ENCODE results near the gene ZNF219. TPM values are rescaled to one million over a fixed set of nuclear protein-coding genes. Genes with fewer than 3 reads are reported as not detected.

The ZNF219 gene
- total and polyA plus RNA-seq, 9 donors: 4.8 to 60.9 (median 33.2) TPM

DNA sequence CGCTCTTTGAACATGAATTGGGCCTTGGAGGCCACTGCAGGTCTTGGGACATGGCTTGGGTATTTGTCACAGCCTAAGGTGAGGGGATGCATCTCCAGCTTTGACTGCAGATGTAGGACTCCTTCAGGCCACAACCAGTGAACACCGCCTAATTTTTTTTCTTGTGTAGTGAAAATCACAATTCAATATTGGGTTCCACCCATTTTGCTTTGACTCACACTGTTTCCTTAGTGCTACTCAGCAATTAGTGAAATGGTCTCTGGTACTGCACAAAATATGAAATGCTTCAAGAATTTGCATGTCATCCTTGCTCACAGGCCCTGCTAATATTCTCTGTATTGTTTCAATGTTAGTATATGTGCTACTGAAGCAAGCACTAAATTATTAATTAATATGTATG, 14.9 kb upstream of the ZNF219 start:
- Histone ChIP-seq H3K4me1 (ENCODE audit: insufficient read depth) (no peaks in the 10 kb centered on the region), H3K9me3 (no peaks in the 10 kb centered on the region), H3K27me3 (no peaks in the 10 kb centered on the region), H3K27ac (no peak overlapping the region), H3K36me3 (no peaks in the 10 kb centered on the region), H3K4me3 (no peak overlapping the region)
- WGBS, 3 donors: 92 to 99% (median 97%) methylated on average over 2 of the region's 2 CpGs
- no peak for DNase-seq
- TF ChIP-seq EP300 (IDR thresholded peaks at IDR 0.05): no peak
- TF ChIP-seq POLR2A (IDR thresholded peaks at IDR 0.05): no peak
- TF ChIP-seq CTCF (IDR thresholded peaks at IDR 0.05): no peak
- intact Hi-C loops (cut with DNase I): no loop called here

GRCh38 chr14:21112255-21112654, 13.8 kb upstream of the ZNF219 start:
- no peak overlapping the region for H3K27ac ChIP-seq
- no peaks in the 10 kb centered on the region for H3K9me3 ChIP-seq
- no peaks in the 10 kb centered on the region for H3K4me1 ChIP-seq (ENCODE audit: insufficient read depth)
- 80 to 87% (median 80%) methylated on average over 4 of the region's 4 CpGs for WGBS, 3 donors
- H3K27me3 ChIP-seq: no peaks in the 10 kb centered on the region
- no peak for DNase-seq
- intact Hi-C loops (cut with DNase I): no loop called here
- no peak overlapping the region for H3K4me3 ChIP-seq
- no peaks in the 10 kb centered on the region for H3K36me3 ChIP-seq
- TF ChIP-seq EP300 (IDR thresholded peaks at IDR 0.05) (no peak), CTCF (IDR thresholded peaks at IDR 0.05) (no peak), POLR2A (IDR thresholded peaks at IDR 0.05) (no peak)

DNA sequence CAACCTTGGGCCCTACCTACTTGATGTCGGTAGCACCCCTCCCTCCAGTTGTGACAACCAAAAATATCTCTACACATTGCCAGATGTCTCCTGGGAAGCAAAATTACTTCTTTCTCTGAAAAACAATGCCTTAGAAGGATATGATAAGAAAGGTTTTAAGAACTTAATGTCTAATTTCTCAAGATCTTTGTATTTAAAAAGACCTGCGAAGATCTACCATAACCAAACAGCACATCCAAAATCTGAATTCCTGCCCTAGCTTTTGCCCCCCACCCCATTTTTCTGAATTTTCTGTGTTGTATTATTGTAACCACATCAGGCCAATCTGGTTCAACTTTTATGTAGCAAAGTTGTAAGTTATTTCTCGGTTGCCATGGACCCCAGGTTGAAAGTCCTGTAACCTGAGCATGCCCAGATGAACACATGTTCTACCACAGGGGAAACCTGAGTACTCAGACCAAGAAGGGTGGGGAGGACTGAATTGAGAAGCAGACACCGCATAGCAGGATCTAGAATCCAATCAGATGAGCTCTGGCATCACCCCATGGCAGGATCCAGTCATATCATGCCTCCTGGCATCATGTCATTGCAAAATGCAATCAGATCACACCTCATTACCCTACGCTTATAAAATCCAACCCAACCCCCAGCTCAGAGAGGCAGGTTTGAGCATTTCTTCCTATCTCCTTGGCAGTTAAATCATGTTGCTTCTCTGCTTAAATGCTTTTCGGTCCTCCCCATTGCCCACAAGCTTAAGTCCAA, 11.1 kb upstream of the ZNF219 start:
- intact Hi-C loops (cut with DNase I): loop anchor here in 3 of 4 donors (10.0 kb wide), 4 partner anchors 95 to 425 kb away; partner anchors contain the start of genes ANG (in 1 of the 3), HNRNPC (in 1 of the 3) and RNASE4 (in 1 of the 3)
- H3K27me3 ChIP-seq: no peaks in the 10 kb centered on the region
- no peak overlapping the region for H3K27ac ChIP-seq
- WGBS, 3 donors: 72 to 85% (median 75%) methylated on average over 6 of the region's 6 CpGs
- no peaks in the 10 kb centered on the region for H3K9me3 ChIP-seq
- H3K4me1 ChIP-seq (ENCODE audit: insufficient read depth): peaks cover 2% of the 10 kb centered on the region
- no peak overlapping the region for H3K4me3 ChIP-seq
- DNase-seq: no peak
- TF ChIP-seq EP300 (IDR thresholded peaks at IDR 0.05): no peak
- TF ChIP-seq CTCF (IDR thresholded peaks at IDR 0.05): no peak
- no peak for TF ChIP-seq POLR2A (IDR thresholded peaks at IDR 0.05)
- H3K36me3 ChIP-seq: no peaks in the 10 kb centered on the region

DNA sequence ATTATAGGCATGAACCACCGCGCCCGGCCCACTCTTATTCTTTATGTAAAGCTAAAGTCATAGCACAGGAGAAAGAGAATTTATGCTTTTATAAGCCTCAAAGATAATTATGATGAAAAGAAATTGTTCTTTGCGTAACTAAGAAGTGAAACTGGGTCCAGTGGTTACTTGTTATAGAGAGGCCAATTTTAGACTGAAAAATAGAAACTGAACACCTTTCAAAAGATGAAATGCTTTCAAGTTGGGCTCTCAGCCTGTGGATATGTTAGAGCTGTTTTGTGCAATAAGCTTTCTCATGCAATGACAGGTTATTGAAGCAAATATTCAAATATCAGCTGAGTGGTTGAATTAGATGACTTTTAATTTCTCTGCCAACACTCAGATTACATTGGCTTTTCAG, 10.3 kb upstream of the ZNF219 start:
- no peak overlapping the region for H3K4me3 ChIP-seq
- H3K27me3 ChIP-seq: no peaks in the 10 kb centered on the region
- no peak for DNase-seq
- peaks cover 2% of the 10 kb centered on the region for H3K4me1 ChIP-seq (ENCODE audit: insufficient read depth)
- intact Hi-C loops (cut with DNase I): loop anchor here in 3 of 4 donors (10.0 kb wide), 4 partner anchors 94 to 424 kb away; partner anchors contain the start of genes ANG (in 1 of the 3), HNRNPC (in 1 of the 3) and RNASE4 (in 1 of the 3)
- H3K9me3 ChIP-seq: no peaks in the 10 kb centered on the region
- WGBS, 3 donors: 95 to 96% (median 95%) methylated on average over 4 of the region's 4 CpGs
- no peak overlapping the region for H3K27ac ChIP-seq
- TF ChIP-seq EP300 (IDR thresholded peaks at IDR 0.05) (no peak), POLR2A (IDR thresholded peaks at IDR 0.05) (no peak), CTCF (IDR thresholded peaks at IDR 0.05) (no peak)
- no peaks in the 10 kb centered on the region for H3K36me3 ChIP-seq

Data from ovary (tissue), 9 donors.